Neural progenitor cell (in vitro differentiated cells): Measurements from ENCODE around the gene LRRC8D. TPM values are rescaled to one million over a fixed set of nuclear protein-coding genes. Genes with fewer than 3 reads are reported as not detected.
A peak's percentile ranks its signal among the peaks of the same experiment; 100 is the strongest.

ENCODE experiments used
- DNase-seq: peaks from one replicate; pipeline ENCODE4 v3.0.0-alpha.2; 2016; ENCODE audit warnings: low spot score
- H2AFZ ChIP-seq: fragments of 200-600 bp; sonication (generic); replicated peaks from 2 replicates; pipeline ENCODE4 v1.6.1; 2016; ENCODE audit warnings: antibody characterized with exemption
- H3F3A ChIP-seq: fragments of 200-600 bp; sonication (generic); 2 replicates; pipeline ENCODE4 v1.6.1; 2016; ENCODE audit warnings: antibody characterized with exemption, low read depth
- H3K27ac ChIP-seq: fragments of 200-600 bp; sonication (generic); 2 replicates; pipeline ENCODE4 v1.5.1; 2016; ENCODE audit warnings: mild to moderate bottlenecking
- H3K27me3 ChIP-seq: fragments of 200-600 bp; sonication (generic); 2 replicates; pipeline ENCODE4 v1.6.1; 2016; ENCODE audit warnings: mild to moderate bottlenecking, moderate library complexity
- H3K36me3 ChIP-seq: fragments of 200-600 bp; sonication (generic); 2 replicates; pipeline ENCODE4 v1.5.1; 2016
- H3K4me1 ChIP-seq: fragments of 200-600 bp; sonication (generic); 2 replicates; pipeline ENCODE4 v1.6.1; 2016; ENCODE audit warnings: mixed run types
- H3K4me2 ChIP-seq: fragments of 200-600 bp; sonication (generic); 2 replicates; pipeline ENCODE4 v1.6.1; 2016
- H3K4me3 ChIP-seq: fragments of 200-600 bp; sonication (generic); 2 replicates; pipeline ENCODE4 v1.5.1; 2016
- H3K79me2 ChIP-seq: fragments of 200-600 bp; sonication (generic); 2 replicates; pipeline ENCODE4 v1.6.1; 2016; ENCODE audit warnings: low read depth
- H3K9ac ChIP-seq: fragments of 200-600 bp; sonication (generic); 2 replicates; pipeline ENCODE4 v1.6.1; 2016
- H3K9me3 ChIP-seq: fragments of 200-600 bp; sonication (generic); 2 replicates; pipeline ENCODE4 v1.5.1; 2016; ENCODE audit warnings: low read depth
- H4K20me1 ChIP-seq: fragments of 200-600 bp; sonication (generic); 2 replicates; pipeline ENCODE4 v1.6.1; 2016; ENCODE audit warnings: low read depth
- H3K27ac Mint-ChIP-seq: 3 replicates; pipeline ENCODE4 v1.8.0; 2021; ENCODE audit warnings: mixed read lengths
- H3K27me3 Mint-ChIP-seq: 2 replicates; pipeline ENCODE4 v1.8.0; 2022; ENCODE audit warnings: low read depth, mild to moderate bottlenecking, inconsistent platforms, moderate library complexity, mixed read lengths; ENCODE audit not compliant: insufficient read depth
- H3K36me3 Mint-ChIP-seq: 3 replicates; pipeline ENCODE4 v1.8.0; 2021; ENCODE audit warnings: mixed read lengths
- H3K4me1 Mint-ChIP-seq: 3 replicates; pipeline ENCODE4 v1.8.0; 2021; ENCODE audit warnings: mixed read lengths
- H3K4me3 Mint-ChIP-seq: 3 replicates; pipeline ENCODE4 v1.8.0; 2021; ENCODE audit warnings: mild to moderate bottlenecking, moderate library complexity, mixed read lengths
- H3K9me3 Mint-ChIP-seq: 3 replicates; pipeline ENCODE4 v1.8.0; 2020; ENCODE audit warnings: mixed read lengths
- EZH2 ChIP-seq: fragments of 200-600 bp; sonication (generic); IDR thresholded peaks from 2 replicates; pipeline ENCODE4 v1.6.1; 2017; ENCODE audit warnings: antibody characterized with exemption, mild to moderate bottlenecking, moderate library complexity
- EZH2phosphoT487 ChIP-seq: fragments of 200-600 bp; sonication (generic); IDR thresholded peaks from 2 replicates; pipeline ENCODE4 v1.6.1; 2017; ENCODE audit warnings: antibody characterized with exemption
- total RNA-seq: library from RNA; depleted of rRNA; stranded (reverse); fragments of >200 nt; gene quantifications from 2 replicates; pipeline ENCODE4 v1.2.3, GENCODE V29; 2015; ENCODE audit warnings: low replicate concordance
- TF ChIP-seq, protein P1 (sequence below): fragments of 200-600 bp; sonication (generic); IDR thresholded peaks from 2 replicates; pipeline ENCODE4 v1.5.1; 2017; ENCODE audit warnings: antibody characterized with exemption, mild to moderate bottlenecking

Gene LRRC8D
- total RNA-seq, 1 donor from 2014 or later, result 55.7 TPM

GRCh38 chr1:89939693-89940438 is 119.0 kb downstream of the LRRC8D start:
- peaks cover 50% of the 10 kb centered on the region for H3K4me1 ChIP-seq

GRCh38 chr1:89941110-89941766 is 120.4 kb downstream of the LRRC8D start:
- H3K4me1 Mint-ChIP-seq, result peaks cover 51% of the 10 kb centered on the region

More at GRCh38 chr1:89939693-89940438, 119.0 kb downstream of the LRRC8D start:
- Mint-ChIP-seq H3K4me3 (no peak overlapping the region), H3K4me1 (peaks cover 51% of the 10 kb centered on the region), H3K27ac (no peak overlapping the region), H3K9me3 (no peaks in the 10 kb centered on the region), H3K36me3 (peaks cover 6% of the 10 kb centered on the region), H3K27me3 (no peaks in the 10 kb centered on the region)
- Histone ChIP-seq H3K79me2 (no peaks in the 10 kb centered on the region), H4K20me1 (peaks cover 28% of the 10 kb centered on the region), H3K9ac (no peak overlapping the region), H3K4me2 (peak overlapping the region; percentile 51), H3F3A (peaks cover 37% of the 10 kb centered on the region), H3K27me3 (no peaks in the 10 kb centered on the region), H3K4me3 (no peak overlapping the region), H2AFZ (no peak overlapping the region), H3K27ac (peak overlapping the region; percentile 55), H3K9me3 (no peaks in the 10 kb centered on the region), H3K36me3 (no peaks in the 10 kb centered on the region)
- DNase-seq, result peak; percentile 47
- TF ChIP-seq EZH2, result no peak
- TF ChIP-seq, protein P1, sequence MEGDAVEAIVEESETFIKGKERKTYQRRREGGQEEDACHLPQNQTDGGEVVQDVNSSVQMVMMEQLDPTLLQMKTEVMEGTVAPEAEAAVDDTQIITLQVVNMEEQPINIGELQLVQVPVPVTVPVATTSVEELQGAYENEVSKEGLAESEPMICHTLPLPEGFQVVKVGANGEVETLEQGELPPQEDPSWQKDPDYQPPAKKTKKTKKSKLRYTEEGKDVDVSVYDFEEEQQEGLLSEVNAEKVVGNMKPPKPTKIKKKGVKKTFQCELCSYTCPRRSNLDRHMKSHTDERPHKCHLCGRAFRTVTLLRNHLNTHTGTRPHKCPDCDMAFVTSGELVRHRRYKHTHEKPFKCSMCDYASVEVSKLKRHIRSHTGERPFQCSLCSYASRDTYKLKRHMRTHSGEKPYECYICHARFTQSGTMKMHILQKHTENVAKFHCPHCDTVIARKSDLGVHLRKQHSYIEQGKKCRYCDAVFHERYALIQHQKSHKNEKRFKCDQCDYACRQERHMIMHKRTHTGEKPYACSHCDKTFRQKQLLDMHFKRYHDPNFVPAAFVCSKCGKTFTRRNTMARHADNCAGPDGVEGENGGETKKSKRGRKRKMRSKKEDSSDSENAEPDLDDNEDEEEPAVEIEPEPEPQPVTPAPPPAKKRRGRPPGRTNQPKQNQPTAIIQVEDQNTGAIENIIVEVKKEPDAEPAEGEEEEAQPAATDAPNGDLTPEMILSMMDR, result no peak
- TF ChIP-seq EZH2phosphoT487, result no peak

DNA sequence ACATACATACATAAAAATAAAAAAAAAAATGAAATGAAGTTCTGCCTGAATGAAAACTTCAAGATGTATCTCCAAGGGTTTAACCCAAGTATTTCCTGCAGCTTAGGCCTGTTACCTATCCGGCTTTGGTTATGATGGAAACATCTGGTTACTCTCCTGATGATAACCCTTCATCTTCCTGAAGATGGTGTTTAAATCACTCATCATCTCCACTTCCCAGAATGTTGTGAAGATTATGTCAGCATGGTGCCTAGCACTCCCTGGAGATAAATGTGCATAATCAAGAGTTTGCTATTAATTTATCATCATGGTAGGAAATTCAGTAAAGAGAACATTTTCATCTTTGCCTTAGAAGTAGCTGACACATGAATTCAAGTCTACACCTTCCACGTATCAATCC is 121.2 kb downstream of the LRRC8D start:
- Histone ChIP-seq H3K4me3 (no peak overlapping the region), H3K27ac (no peak overlapping the region), H3K4me1 (peaks cover 63% of the 10 kb centered on the region), H3F3A (peaks cover 51% of the 10 kb centered on the region), H3K9me3 (no peaks in the 10 kb centered on the region), H3K27me3 (no peaks in the 10 kb centered on the region), H4K20me1 (peaks cover 25% of the 10 kb centered on the region), H3K9ac (no peak overlapping the region), H2AFZ (no peak overlapping the region), H3K4me2 (no peak overlapping the region), H3K36me3 (no peaks in the 10 kb centered on the region), H3K79me2 (no peaks in the 10 kb centered on the region)
- no peaks in the 10 kb centered on the region for H3K9me3 Mint-ChIP-seq
- H3K27me3 Mint-ChIP-seq, result no peaks in the 10 kb centered on the region
- TF ChIP-seq EZH2phosphoT487 (no peak), EZH2 (no peak)
- TF ChIP-seq, protein P1, result no peak
- H3K36me3 Mint-ChIP-seq, result no peaks in the 10 kb centered on the region
- H3K27ac Mint-ChIP-seq, result no peak overlapping the region
- H3K4me3 Mint-ChIP-seq, result no peak overlapping the region
- DNase-seq, result no peak
- H3K4me1 Mint-ChIP-seq, result peaks cover 51% of the 10 kb centered on the region

More at GRCh38 chr1:89941110-89941766, 120.4 kb downstream of the LRRC8D start:
- Histone ChIP-seq H3K27me3 (no peaks in the 10 kb centered on the region), H3F3A (peaks cover 46% of the 10 kb centered on the region), H3K27ac (no peak overlapping the region), H3K4me1 (peaks cover 58% of the 10 kb centered on the region), H2AFZ (no peak overlapping the region), H4K20me1 (peaks cover 25% of the 10 kb centered on the region), H3K4me2 (no peak overlapping the region), H3K36me3 (no peaks in the 10 kb centered on the region), H3K79me2 (no peaks in the 10 kb centered on the region), H3K4me3 (no peak overlapping the region), H3K9ac (no peak overlapping the region), H3K9me3 (no peaks in the 10 kb centered on the region)
- no peak overlapping the region for H3K4me3 Mint-ChIP-seq
- DNase-seq, result peak; percentile 20
- H3K27ac Mint-ChIP-seq, result no peak overlapping the region
- H3K9me3 Mint-ChIP-seq, result no peaks in the 10 kb centered on the region
- TF ChIP-seq EZH2phosphoT487, result no peak
- H3K27me3 Mint-ChIP-seq, result no peaks in the 10 kb centered on the region
- H3K36me3 Mint-ChIP-seq, result no peaks in the 10 kb centered on the region
